Stimulated activated CD4-positive, alpha-beta T cell treated with anti-CD3 and anti-CD28 coated beads, Interleukin-1b, Interleukin-23, amount 100 ng/mL, for 48 hours (primary cell): Measurements from ENCODE around the gene CRYBB1.

Experiments
- DNase-seq: peaks from one replicate; pipeline ENCODE4 v3.0.0-alpha.2; 2020

CRYBB1 gene

GRCh38 chr22:26549902-26550497, 67.8 kb downstream of the CRYBB1 start:
- no peak for DNase-seq
